Right lobe of liver (tissue), 4 donors: ENCODE data around the gene DTX3L.

Experiments
- CTCF ChIP-seq, 4 donors: fragments of 200-600 bp in 3 of 4; fragments of 450-650 bp in 1 of 4; IDR thresholded peaks; one replicate each; pipeline versions ENCODE4 v1.5.1 to v1.8.0; 2016 to 2022; ENCODE audit warnings: antibody characterized with exemption in 4 of 4, mild to moderate bottlenecking in 2 of 4
- POLR2A ChIP-seq: fragments of 450-650 bp; IDR thresholded peaks from one replicate; pipeline ENCODE4 v1.6.1; 2017; ENCODE audit warnings: antibody characterized with exemption, mild to moderate bottlenecking
- donor health status: DM: no; HTN: no; CAD: no.
- donor health status: DM: no; HTN: no; CAD: no.
- donor health status: DM: no; HTN: yes; CAD: no.

GRCh38 chr3:122562923-122563716, 1.0 kb upstream of the DTX3L start:
- no peak for TF ChIP-seq CTCF (IDR thresholded peaks at IDR 0.05)
- TF ChIP-seq POLR2A: no peak
